SKM-1 treated with dmso at 0.1 percent for 144 hours (cell line): ENCODE data around the gene ZNF416.

Experiments
- DNase-seq: peaks from one replicate; lab custom pipeline; 2025; ENCODE audit not compliant: unreplicated experiment; lab: John Stamatoyannopoulos, UW

The ZNF416 gene

GRCh38 chr19:57559404-57560025 lies 19.2 kb downstream of the ZNF416 start, which contains the start of gene ZNF550:
Gene ZNF550 (minus strand): TSS chr19:57559863. CDS start chr19:57559682, 181 bp downstream.
- peak; percentile 43 for DNase-seq

DNA sequence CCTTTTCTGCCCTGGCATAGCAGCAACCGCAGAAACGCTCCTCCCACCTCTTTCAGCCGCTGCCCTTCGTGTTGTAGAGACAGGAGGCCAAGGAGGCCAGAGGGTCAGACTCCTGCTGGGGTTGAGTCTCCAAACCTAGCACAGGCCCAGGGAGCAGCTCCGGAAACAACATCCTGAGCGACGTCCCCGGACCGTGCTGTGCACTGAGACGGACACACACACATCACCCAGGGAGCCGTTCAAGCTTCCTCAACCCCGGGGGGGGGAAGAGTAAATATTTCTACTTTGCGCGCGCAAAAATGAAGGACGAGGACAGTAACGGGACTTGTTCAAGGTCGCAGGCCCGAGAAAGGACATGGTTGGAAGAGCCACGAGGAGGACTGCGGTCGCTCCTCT lies 19.7 kb downstream of the ZNF416 start:
- no peak for DNase-seq

GRCh38 chr19:57558525-57558924 lies 20.2 kb downstream of the ZNF416 start:
- no peak for DNase-seq

DNA sequence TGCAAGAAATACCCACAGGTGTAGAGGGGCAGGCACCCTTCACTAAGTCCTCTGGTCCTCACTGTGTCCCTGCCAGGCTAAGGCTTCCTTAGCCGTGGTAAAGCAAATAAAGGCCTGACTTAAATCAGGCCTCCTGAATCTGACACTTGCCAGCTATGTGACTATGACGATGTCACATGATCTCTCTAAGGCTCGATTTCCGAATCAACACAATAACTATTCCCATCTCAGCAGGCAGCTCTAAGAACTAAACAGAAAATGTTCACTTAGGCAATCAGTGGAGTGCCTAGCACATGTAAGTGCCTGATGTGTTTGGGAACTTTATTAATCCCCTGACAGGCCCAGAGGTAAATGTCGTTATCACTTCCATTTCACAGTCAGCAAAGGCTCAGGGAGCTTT lies 21.1 kb downstream of the ZNF416 start:
- no peak for DNase-seq

DNA sequence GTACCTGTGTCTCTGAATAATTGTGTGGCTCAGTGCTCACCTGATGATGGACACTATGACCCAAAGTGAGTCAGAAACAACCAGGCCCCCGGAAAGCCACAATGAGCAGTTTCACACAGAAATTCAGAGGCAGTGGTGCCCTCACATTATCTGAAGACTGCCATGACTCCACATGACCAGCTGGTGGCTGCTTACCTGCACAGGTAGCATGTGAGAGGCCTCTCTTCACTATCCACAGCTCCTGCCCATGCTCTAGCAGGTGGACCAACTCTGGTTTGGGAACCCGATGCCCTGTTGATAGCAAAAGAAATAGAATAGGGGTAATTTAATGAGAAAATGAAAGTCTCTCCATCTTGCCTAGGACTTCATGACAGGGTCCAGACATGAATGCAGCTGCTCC lies 26.3 kb downstream of the ZNF416 start:
- no peak for DNase-seq

- no peak for DNase-seq
Observed at GRCh38 chr19:57546513-57546912, 32.2 kb downstream of the ZNF416 start.

DNA sequence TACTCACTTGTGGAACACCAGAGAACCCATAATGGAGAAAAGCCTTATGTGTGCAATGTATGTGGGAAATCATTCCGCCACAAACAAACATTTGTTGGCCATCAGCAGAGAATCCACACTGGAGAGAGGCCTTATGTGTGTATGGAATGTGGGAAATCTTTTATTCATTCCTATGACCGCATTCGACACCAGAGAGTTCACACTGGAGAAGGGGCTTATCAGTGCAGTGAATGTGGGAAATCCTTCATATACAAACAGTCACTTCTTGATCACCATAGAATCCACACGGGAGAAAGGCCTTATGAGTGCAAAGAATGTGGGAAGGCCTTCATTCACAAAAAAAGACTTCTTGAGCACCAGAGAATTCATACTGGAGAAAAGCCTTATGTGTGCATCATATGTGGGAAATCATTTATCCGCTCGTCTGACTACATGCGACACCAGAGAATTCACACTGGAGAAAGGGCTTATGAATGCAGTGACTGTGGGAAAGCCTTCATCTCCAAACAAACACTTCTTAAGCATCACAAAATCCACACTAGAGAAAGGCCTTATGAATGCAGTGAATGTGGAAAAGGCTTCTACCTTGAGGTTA lies 40.7 kb downstream of the ZNF416 start:
- no peak for DNase-seq

- DNase-seq, result peak; percentile 53
Observed at GRCh38 chr19:57527136-57527881, 51.4 kb downstream of the ZNF416 start, which contains the start of gene ZNF549. Gene ZNF549 (plus strand): TSS chr19:57527356. CDS start chr19:57527574, 218 bp downstream.
